Astrocyte (in vitro differentiated cells and primary cell): ENCODE measurements around the gene F10. TPM values are rescaled to one million over a fixed set of nuclear protein-coding genes. Genes with fewer than 3 reads are reported as not detected.
"Not testable (repeated sequence)": the region's sequence is repeated elsewhere in the genome, so short reads cannot be mapped to it uniquely, and the experiment has no call there.

ENCODE experiments used
- DNase-seq: peaks from one replicate; pipeline ENCODE4 v3.0.0-alpha.2; 2010; ENCODE audit warnings: low read depth
- FAIRE-seq: peaks from 2 replicates; lab custom pipeline; 2011; peaks lifted over from hg19 to GRCh38; lab: Jason Lieb, UNC
- H2AFZ ChIP-seq: 2 replicates; pipeline ENCODE4 v1.6.0; 2012; ENCODE audit warnings: low read depth, low read length, inconsistent platforms
- H3K27ac ChIP-seq: 2 replicates; pipeline ENCODE4 v1.5.1; 2011; ENCODE audit warnings: low read depth, low read length, inconsistent platforms
- H3K27me3 ChIP-seq: 2 replicates; pipeline ENCODE4 v1.6.0; 2011; ENCODE audit warnings: low read length, inconsistent platforms; ENCODE audit not compliant: insufficient read depth
- H3K36me3 ChIP-seq: 2 replicates; pipeline ENCODE4 v1.5.1; 2011; ENCODE audit warnings: low read length, inconsistent platforms; ENCODE audit not compliant: insufficient read depth
- H3K4me1 ChIP-seq: 2 replicates; pipeline ENCODE4 v1.5.1; 2011; ENCODE audit warnings: low read length, inconsistent platforms; ENCODE audit not compliant: insufficient read depth
- H3K4me2 ChIP-seq: 2 replicates; pipeline ENCODE4 v1.6.0; 2012; ENCODE audit warnings: low read length, inconsistent platforms
- H3K4me3 ChIP-seq: 2 replicates; pipeline ENCODE4 v1.5.1; 2011; ENCODE audit warnings: low read depth, mild to moderate bottlenecking, low read length, inconsistent platforms; ENCODE audit not compliant: insufficient read depth
- H3K79me2 ChIP-seq: 2 replicates; pipeline ENCODE4 v1.6.0; 2012; ENCODE audit warnings: mild to moderate bottlenecking, low read length, inconsistent platforms; ENCODE audit not compliant: insufficient read depth
- H3K9ac ChIP-seq: 2 replicates; pipeline ENCODE4 v1.6.0; 2012; ENCODE audit warnings: mild to moderate bottlenecking, low read length, inconsistent platforms
- H3K9me3 ChIP-seq: 2 replicates; pipeline ENCODE4 v1.5.1; 2012; ENCODE audit warnings: low read depth, mild to moderate bottlenecking, low read length, inconsistent platforms; ENCODE audit not compliant: insufficient read depth
- H4K20me1 ChIP-seq: 2 replicates; pipeline ENCODE4 v1.6.0; 2012; ENCODE audit warnings: low read length, inconsistent platforms; ENCODE audit not compliant: insufficient read depth
- H3K27ac Mint-ChIP-seq: one replicate; pipeline ENCODE4 v1.8.0; 2021; ENCODE audit warnings: mild to moderate bottlenecking, mixed read lengths; ENCODE audit not compliant: unreplicated experiment
- H3K27me3 Mint-ChIP-seq: one replicate; pipeline ENCODE4 v1.8.0; 2021; ENCODE audit warnings: low read depth, mixed read lengths; ENCODE audit not compliant: unreplicated experiment
- H3K36me3 Mint-ChIP-seq: one replicate; pipeline ENCODE4 v1.8.0; 2021; ENCODE audit warnings: low read depth, mixed read lengths; ENCODE audit not compliant: unreplicated experiment
- H3K4me1 Mint-ChIP-seq: one replicate; pipeline ENCODE4 v1.8.0; 2021; ENCODE audit warnings: low read depth, mixed read lengths; ENCODE audit not compliant: unreplicated experiment
- H3K4me3 Mint-ChIP-seq: one replicate; pipeline ENCODE4 v1.8.0; 2021; ENCODE audit warnings: mild to moderate bottlenecking, moderate library complexity, mixed read lengths; ENCODE audit not compliant: unreplicated experiment
- H3K9me3 Mint-ChIP-seq: one replicate; pipeline ENCODE4 v1.8.0; 2021; ENCODE audit warnings: mild to moderate bottlenecking, mixed read lengths; ENCODE audit not compliant: unreplicated experiment
- CTCF ChIP-seq: IDR thresholded peaks from 2 replicates; pipeline ENCODE4 v1.5.1; 2011; ENCODE audit warnings: low read depth, mild to moderate bottlenecking, inconsistent platforms, low read length, moderate library complexity; ENCODE audit not compliant: insufficient read depth
- EZH2 ChIP-seq: IDR thresholded peaks from 2 replicates; pipeline ENCODE4 v1.6.1; 2012; ENCODE audit warnings: mild to moderate bottlenecking, low read length, inconsistent platforms; ENCODE audit not compliant: insufficient read depth
- total RNA-seq: library from RNA; stranded (reverse); gene quantifications from 2 replicates; pipeline ENCODE4 v1.2.1, GENCODE V29; 2021

F10 gene
- total RNA-seq, 1 donor from 2014 or later, result 0.45 TPM

GRCh38 chr13:113105921-113106452 is 16.6 kb upstream of the F10 start:
- no peaks in the 10 kb centered on the region for H3K36me3 ChIP-seq
- H3K9me3 Mint-ChIP-seq, result peaks cover 3% of the 10 kb centered on the region
- no peaks in the 10 kb centered on the region for H4K20me1 ChIP-seq
- no peak overlapping the region for H3K4me3 Mint-ChIP-seq
- no peak for TF ChIP-seq EZH2
- TF ChIP-seq CTCF, result no peak
- DNase-seq, result no peak
- H3K36me3 Mint-ChIP-seq, result no peaks in the 10 kb centered on the region
- no peak overlapping the region for H3K27ac Mint-ChIP-seq
- H3K27me3 Mint-ChIP-seq, result peaks cover 17% of the 10 kb centered on the region
- no peak overlapping the region for H3K4me3 ChIP-seq
- H3K9me3 ChIP-seq, result no peaks in the 10 kb centered on the region
- H3K4me1 Mint-ChIP-seq, result no peaks in the 10 kb centered on the region
- peaks cover 3% of the 10 kb centered on the region for H3K4me1 ChIP-seq
- H3K27me3 ChIP-seq, result peaks cover 16% of the 10 kb centered on the region
- no peak for FAIRE-seq
- no peak overlapping the region for H2AFZ ChIP-seq
- H3K4me2 ChIP-seq, result no peak overlapping the region
- H3K27ac ChIP-seq, result no peak overlapping the region
- H3K79me2 ChIP-seq, result no peaks in the 10 kb centered on the region
- H3K9ac ChIP-seq, result no peak overlapping the region

GRCh38 chr13:113106711-113107351 is 15.8 kb upstream of the F10 start:
- Histone ChIP-seq H3K4me1 (peaks cover 3% of the 10 kb centered on the region), H3K27me3 (peaks cover 17% of the 10 kb centered on the region), H3K79me2 (no peaks in the 10 kb centered on the region), H3K9me3 (no peaks in the 10 kb centered on the region), H3K9ac (no peak overlapping the region), H2AFZ (no peak overlapping the region), H3K4me2 (no peak overlapping the region), H4K20me1 (no peaks in the 10 kb centered on the region), H3K27ac (no peak overlapping the region), H3K4me3 (no peak overlapping the region), H3K36me3 (no peaks in the 10 kb centered on the region)
- no peak for FAIRE-seq
- Mint-ChIP-seq H3K36me3 (no peaks in the 10 kb centered on the region), H3K27ac (no peak overlapping the region), H3K4me3 (no peak overlapping the region), H3K27me3 (peaks cover 17% of the 10 kb centered on the region), H3K4me1 (no peaks in the 10 kb centered on the region), H3K9me3 (peaks cover 3% of the 10 kb centered on the region)
- TF ChIP-seq EZH2 (no peak), CTCF (no peak)
- no peak for DNase-seq

DNA sequence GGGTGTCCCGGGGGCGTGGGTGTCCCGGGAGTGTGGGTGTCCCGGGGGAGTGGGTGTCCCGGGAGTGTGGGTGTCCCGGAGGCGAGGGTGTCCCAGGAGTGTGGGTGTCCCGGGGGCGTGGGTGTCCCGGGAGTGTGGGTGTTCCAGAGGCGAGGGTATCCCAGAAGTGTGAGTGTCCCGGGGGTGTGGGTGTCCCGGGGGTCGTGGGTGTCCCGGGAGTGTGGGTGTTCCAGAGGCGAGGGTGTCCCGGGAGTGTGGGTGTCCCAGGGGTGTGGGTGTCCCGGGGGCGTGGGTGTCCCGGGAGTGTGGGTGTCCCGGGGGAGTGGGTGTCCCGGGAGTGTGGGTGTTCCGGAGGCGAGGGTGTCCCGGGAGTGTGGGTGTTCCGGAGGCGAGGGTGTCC is 14.1 kb upstream of the F10 start:
- not testable (repeated sequence) for FAIRE-seq, H2AFZ ChIP-seq, H3K4me1 ChIP-seq, H3K4me3 ChIP-seq, H3K9me3 Mint-ChIP-seq, H4K20me1 ChIP-seq, H3K4me3 Mint-ChIP-seq, H3K9me3 ChIP-seq, H3K9ac ChIP-seq, H3K79me2 ChIP-seq, H3K36me3 ChIP-seq, H3K27ac Mint-ChIP-seq, H3K4me2 ChIP-seq, H3K27me3 Mint-ChIP-seq, H3K36me3 Mint-ChIP-seq, DNase-seq, H3K4me1 Mint-ChIP-seq, H3K27ac ChIP-seq
- H3K27me3 ChIP-seq, result peaks cover 20% of the 10 kb centered on the region
